Measurements from ENCODE around the gene PSMB9.
"Not testable (repeated sequence)": the region's sequence is repeated elsewhere in the genome, so short reads cannot be mapped to it uniquely, and the experiment has no call there.

PSMB9 gene

GRCh38 chr6:32853541-32854375 lies at the start of gene PSMB9, which contains the start of gene TAP1:
Gene PSMB9 (plus strand): TSS chr6:32854192. CDS start chr6:32854230, 38 bp downstream.
Gene TAP1 (minus strand): TSS chr6:32853704. CDS start chr6:32853636, 68 bp downstream.
- Histone ChIP-seq H3K9me3 (replicated peaks in 1 of 11) (no peaks in the 10 kb centered on the region; a peak in 1 of 22 replicates), H3K9ac (peak within 1 kb of the TSS; percentile 81 to 94 (median 86)), H3K27ac (peak within 1 kb of the TSS; percentile 67 to 96 (median 88)), H3K27me3 (no peaks in the 10 kb centered on the region), H3K4me2 (peak within 1 kb of the TSS; percentile 92 to 100 (median 96)), H4K20me1 (peaks cover 0 to 5% (median 0%) of the 10 kb centered on the region in 11 experiments; a peak in 1 of 22 replicates), H3K36me3 (peaks cover 42 to 58% (median 51%) of the 10 kb centered on the region in 11 experiments), H3K4me3 (peak within 1 kb of the TSS; percentile 80 to 93 (median 84)), H3K4me1 (peaks cover 34 to 47% (median 42%) of the 10 kb centered on the region in 10 experiments)
- TF ChIP-seq Cebpa-rat (IDR thresholded peaks at IDR 0.05) = no peak

GRCh38 chr6:32805404-32805803 lies 48.6 kb upstream of the PSMB9 start:
- H3K27me3 ChIP-seq; H3K36me3 ChIP-seq; H3K9ac ChIP-seq; H3K27ac ChIP-seq; H3K9me3 ChIP-seq (replicated peaks in 1 of 11); H4K20me1 ChIP-seq; H3K4me3 ChIP-seq; H3K4me2 ChIP-seq: not testable (repeated sequence)
- peaks cover 0 to 21% (median 1%) of the 10 kb centered on the region in 10 experiments; a peak in 5 of 20 replicates for H3K4me1 ChIP-seq

- Histone ChIP-seq H3K4me2 (no peak overlapping the region), H3K4me3 (no peak overlapping the region), H3K27me3 (no peaks in the 10 kb centered on the region), H4K20me1 (no peaks in the 10 kb centered on the region), H3K9me3 (replicated peaks in 1 of 11) (no peaks in the 10 kb centered on the region), H3K4me1 (peaks cover 0 to 21% (median 1%) of the 10 kb centered on the region in 10 experiments; a peak in 5 of 20 replicates), H3K27ac (no peak overlapping the region), H3K9ac (no peak overlapping the region), H3K36me3 (no peaks in the 10 kb centered on the region)
- TF ChIP-seq Cebpa-rat (IDR thresholded peaks at IDR 0.05) = no peak
These were observed 46.9 kb upstream of the PSMB9 start for GRCh38 chr6:32807020-32807580.

GRCh38 chr6:32809171-32809570 lies 44.8 kb upstream of the PSMB9 start:
- TF ChIP-seq Cebpa-rat (IDR thresholded peaks at IDR 0.05) = no peak
- no peaks in the 10 kb centered on the region for H4K20me1 ChIP-seq
- H3K27ac ChIP-seq = no peak overlapping the region
- no peaks in the 10 kb centered on the region for H3K27me3 ChIP-seq
- no peak overlapping the region for H3K9ac ChIP-seq
- no peak overlapping the region for H3K4me2 ChIP-seq
- no peak overlapping the region for H3K4me3 ChIP-seq
- peaks cover 0 to 7% (median 0%) of the 10 kb centered on the region in 11 experiments; a peak in 1 of 22 replicates for H3K36me3 ChIP-seq
- no peaks in the 10 kb centered on the region for H3K9me3 ChIP-seq (replicated peaks in 1 of 11)
- H3K4me1 ChIP-seq = peaks cover 0 to 9% (median 1%) of the 10 kb centered on the region in 10 experiments; a peak in 5 of 20 replicates

- peaks cover 0 to 14% (median 10%) of the 10 kb centered on the region in 10 experiments; a peak in 14 of 20 replicates for H3K4me1 ChIP-seq
- no peaks in the 10 kb centered on the region for H3K27me3 ChIP-seq
- peaks cover 0 to 10% (median 0%) of the 10 kb centered on the region in 11 experiments; a peak in 2 of 22 replicates for H3K36me3 ChIP-seq
- no peak overlapping the region for H3K9ac ChIP-seq
- no peak overlapping the region for H3K4me2 ChIP-seq
- H4K20me1 ChIP-seq = no peaks in the 10 kb centered on the region
- no peak overlapping the region for H3K4me3 ChIP-seq
- TF ChIP-seq Cebpa-rat (IDR thresholded peaks at IDR 0.05) = no peak
- H3K27ac ChIP-seq = no peak overlapping the region
- no peaks in the 10 kb centered on the region for H3K9me3 ChIP-seq (replicated peaks in 1 of 11)
These were observed 39.8 kb upstream of the PSMB9 start for GRCh38 chr6:32814145-32814544.

GRCh38 chr6:32815115-32815514 lies 38.9 kb upstream of the PSMB9 start:
- H3K27me3 ChIP-seq = no peaks in the 10 kb centered on the region
- no peak overlapping the region for H3K4me3 ChIP-seq
- no peak overlapping the region for H3K9ac ChIP-seq
- no peak overlapping the region for H3K27ac ChIP-seq
- H4K20me1 ChIP-seq = no peaks in the 10 kb centered on the region
- H3K4me2 ChIP-seq = peak overlapping the region in 4 of 11 experiments; percentile 10 to 35 (median 18); a peak in 5 of 22 replicates
- no peaks in the 10 kb centered on the region for H3K9me3 ChIP-seq (replicated peaks in 1 of 11)
- H3K36me3 ChIP-seq = peaks cover 0 to 10% (median 0%) of the 10 kb centered on the region in 11 experiments; a peak in 2 of 22 replicates
- peaks cover 0 to 22% (median 19%) of the 10 kb centered on the region in 10 experiments; a peak in 19 of 20 replicates for H3K4me1 ChIP-seq
- TF ChIP-seq Cebpa-rat (IDR thresholded peaks at IDR 0.05) = no peak

GRCh38 chr6:32815996-32816395 lies 38.0 kb upstream of the PSMB9 start:
- no peak overlapping the region for H3K4me3 ChIP-seq
- no peaks in the 10 kb centered on the region for H3K27me3 ChIP-seq
- H3K9ac ChIP-seq = no peak overlapping the region
- H3K4me2 ChIP-seq = peak overlapping the region in 2 of 11 experiments; percentile 0 to 3; a peak in 5 of 22 replicates
- no peak for TF ChIP-seq Cebpa-rat (IDR thresholded peaks at IDR 0.05)
- H3K27ac ChIP-seq = no peak overlapping the region
- no peaks in the 10 kb centered on the region for H4K20me1 ChIP-seq
- H3K4me1 ChIP-seq = peaks cover 9 to 31% (median 28%) of the 10 kb centered on the region in 10 experiments
- H3K36me3 ChIP-seq = peaks cover 0 to 10% (median 0%) of the 10 kb centered on the region in 11 experiments; a peak in 2 of 22 replicates
- no peaks in the 10 kb centered on the region for H3K9me3 ChIP-seq (replicated peaks in 1 of 11)

- no peaks in the 10 kb centered on the region for H4K20me1 ChIP-seq
- TF ChIP-seq Cebpa-rat (IDR thresholded peaks at IDR 0.05) = no peak
- H3K9ac ChIP-seq = no peak within 1 kb of the TSS
- H3K4me1 ChIP-seq = peaks cover 17 to 39% (median 36%) of the 10 kb centered on the region in 10 experiments
- no peaks in the 10 kb centered on the region for H3K9me3 ChIP-seq (replicated peaks in 1 of 11)
- no peaks in the 10 kb centered on the region for H3K27me3 ChIP-seq
- H3K4me2 ChIP-seq = peak within 1 kb of the TSS in 2 of 11 experiments; percentile 0 to 3; a peak in 5 of 22 replicates
- H3K36me3 ChIP-seq = peaks cover 0 to 10% (median 0%) of the 10 kb centered on the region in 11 experiments; a peak in 2 of 22 replicates
- H3K27ac ChIP-seq = no peak within 1 kb of the TSS
- no peak within 1 kb of the TSS for H3K4me3 ChIP-seq
These were observed 37.2 kb upstream of the PSMB9 start, which contains the start of gene HLA-DOB for GRCh38 chr6:32816746-32817204. Gene HLA-DOB (minus strand): TSS chr6:32817002. CDS start chr6:32816951, 51 bp downstream.

GRCh38 chr6:32818867-32819266 lies 35.1 kb upstream of the PSMB9 start:
- no peak for TF ChIP-seq Cebpa-rat (IDR thresholded peaks at IDR 0.05)

More at GRCh38 chr6:32818867-32819266, 35.1 kb upstream of the PSMB9 start:
- Histone ChIP-seq H3K4me1 (peaks cover 19 to 44% (median 39%) of the 10 kb centered on the region in 10 experiments), H3K36me3 (peaks cover 0 to 6% (median 0%) of the 10 kb centered on the region in 11 experiments; a peak in 2 of 22 replicates), H3K4me2 (0 out of 22 replicates have a peak overlapping the region, but pooled peaks of 1 of the 11 experiments have one; percentile 69), H3K27me3 (no peaks in the 10 kb centered on the region), H4K20me1 (no peaks in the 10 kb centered on the region), H3K9ac (no peak overlapping the region), H3K9me3 (replicated peaks in 1 of 11) (no peaks in the 10 kb centered on the region), H3K4me3 (no peak overlapping the region), H3K27ac (peak overlapping the region in 1 of 11 experiments; percentile 51; a peak in 1 of 22 replicates)

All from BLaER1 treated with 17β-estradiol and CSF1 and Interleukin-3, amounts not matched to agents 10 nM and 100 nM (cell line).